Activated naive CD4-positive, alpha-beta T cell treated with anti-CD3 and anti-CD28 coated beads, Interleukin-2, amount 10 ng/mL, durations not matched to agents 7 days and 5 days (primary cell): Measurements from ENCODE around the gene RNF212B.

ENCODE experiments used
- CTCF ChIA-PET: fragments of 350-600 bp; sonication (Branson Sonifier 250); formaldehyde crosslinking; loops from one replicate; lab custom pipeline; 2021; ENCODE audit warnings: antibody characterized with exemption; lab: Charles Lee
- DNase-seq: peaks from one replicate; pipeline ENCODE4 v3.0.0-alpha.2; 2020
- H3K27ac Mint-ChIP-seq: one replicate; pipeline ENCODE4 v1.8.0; 2021; ENCODE audit warnings: mild to moderate bottlenecking, moderate library complexity, mixed read lengths
- H3K27me3 Mint-ChIP-seq: one replicate; pipeline ENCODE4 v1.8.0; 2021; ENCODE audit warnings: mild to moderate bottlenecking, mixed read lengths
- H3K36me3 Mint-ChIP-seq: one replicate; pipeline ENCODE4 v1.8.0; 2021; ENCODE audit warnings: mixed read lengths
- H3K4me1 Mint-ChIP-seq: one replicate; pipeline ENCODE4 v1.8.0; 2021; ENCODE audit warnings: mixed read lengths
- H3K4me3 Mint-ChIP-seq: one replicate; pipeline ENCODE4 v1.8.0; 2021; ENCODE audit warnings: mild to moderate bottlenecking, moderate library complexity, mixed read lengths
- H3K9me3 Mint-ChIP-seq: one replicate; pipeline ENCODE4 v1.8.0; 2021; ENCODE audit warnings: mixed read lengths

RNF212B gene

GRCh38 chr14:23296012-23296777 is 58.5 kb downstream of the RNF212B start:
- DNase-seq: no peak

GRCh38 chr14:23297096-23297495 is 59.4 kb downstream of the RNF212B start:
- Mint-ChIP-seq H3K4me3 (no peak overlapping the region), H3K27ac (no peak overlapping the region), H3K36me3 (peaks cover 24% of the 10 kb centered on the region), H3K27me3 (peaks cover 5% of the 10 kb centered on the region), H3K9me3 (no peaks in the 10 kb centered on the region), H3K4me1 (peaks cover 33% of the 10 kb centered on the region)
- no peak for DNase-seq
- CTCF ChIA-PET: interaction anchor here (1.2 to 2.2 kb wide), 7 partner anchors 10 to 176 kb away, joined by 3 to 10 read pairs (median 3); partner anchors contain the start of genes HOMEZ and PABPN1

More at GRCh38 chr14:23296012-23296777, 58.5 kb downstream of the RNF212B start:
- Mint-ChIP-seq H3K27ac (no peak overlapping the region), H3K4me3 (no peak overlapping the region), H3K27me3 (peaks cover 5% of the 10 kb centered on the region), H3K4me1 (peaks cover 33% of the 10 kb centered on the region), H3K9me3 (no peaks in the 10 kb centered on the region), H3K36me3 (peaks cover 24% of the 10 kb centered on the region)
- CTCF ChIA-PET: interaction anchor here (0.8 to 2.7 kb wide), 9 partner anchors 9 to 175 kb away, joined by 3 to 10 read pairs (median 3); partner anchors contain the start of genes HOMEZ and PABPN1

GRCh38 chr14:23297611-23298277 is 60.0 kb downstream of the RNF212B start:
- H3K4me3 Mint-ChIP-seq: no peak overlapping the region
- peak overlapping the region; percentile 82 for H3K27ac Mint-ChIP-seq
- peaks cover 36% of the 10 kb centered on the region for H3K4me1 Mint-ChIP-seq
- DNase-seq: no peak
- CTCF ChIA-PET: interaction anchor here (0.6 to 3.5 kb wide), 5 partner anchors 11 to 177 kb away, joined by 3 to 32 read pairs (median 6); partner anchors contain the start of genes HOMEZ and PABPN1
- peaks cover 8% of the 10 kb centered on the region for H3K27me3 Mint-ChIP-seq
- peaks cover 26% of the 10 kb centered on the region for H3K36me3 Mint-ChIP-seq
- no peaks in the 10 kb centered on the region for H3K9me3 Mint-ChIP-seq

- peak; percentile 40 for DNase-seq
- H3K4me1 Mint-ChIP-seq: peaks cover 44% of the 10 kb centered on the region
- peaks cover 28% of the 10 kb centered on the region for H3K36me3 Mint-ChIP-seq
- peak overlapping the region; percentile 97 for H3K4me3 Mint-ChIP-seq
- H3K9me3 Mint-ChIP-seq: no peaks in the 10 kb centered on the region
- H3K27ac Mint-ChIP-seq: peak overlapping the region; percentile 96
- CTCF ChIA-PET: interaction anchor here (0.7 to 3.5 kb wide), 7 partner anchors 11 to 642 kb away, joined by 3 to 32 read pairs (median 8); partner anchors contain the start of gene HOMEZ
- peaks cover 15% of the 10 kb centered on the region for H3K27me3 Mint-ChIP-seq
Observed at GRCh38 chr14:23299211-23299957, 61.6 kb downstream of the RNF212B start.

DNA sequence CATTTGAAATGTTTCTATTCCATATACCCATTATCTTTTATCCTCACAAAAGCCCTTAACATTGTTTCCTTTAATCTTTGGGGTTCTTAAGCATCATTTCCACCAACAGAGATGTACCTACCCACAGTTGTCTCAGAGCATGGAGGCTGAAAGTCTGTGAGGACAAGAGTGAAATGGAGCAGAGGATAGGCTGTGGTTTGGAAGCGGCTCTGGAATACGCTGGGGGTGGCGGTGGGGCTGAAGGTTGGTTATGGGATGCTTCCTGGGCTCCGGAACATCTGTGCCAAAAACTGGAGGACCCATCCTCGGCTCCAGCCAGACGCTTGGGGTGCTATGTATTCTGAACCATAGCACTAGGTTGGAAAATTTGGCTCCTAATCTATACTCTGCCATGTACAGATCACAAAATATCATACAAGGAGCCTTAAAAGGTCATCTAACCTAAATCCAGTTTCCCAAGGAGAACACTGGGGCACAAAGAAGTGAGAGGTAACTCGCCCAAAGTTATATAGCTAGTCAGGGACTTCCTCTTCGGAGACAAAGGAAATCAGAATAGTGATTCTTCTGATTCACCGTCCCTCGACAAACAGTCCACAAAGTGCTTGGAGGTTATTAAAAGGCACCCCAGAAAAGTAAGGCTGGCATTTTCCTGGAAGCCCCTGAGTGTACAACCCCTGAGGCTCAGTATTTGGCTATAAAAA is 62.4 kb downstream of the RNF212B start:
- DNase-seq: no peak
- CTCF ChIA-PET: interaction anchor here (1.0 to 3.5 kb wide), 13 partner anchors 12 to 232 kb away, joined by 3 to 32 read pairs (median 6); partner anchors contain the start of genes ACIN1, HOMEZ and PABPN1
- Mint-ChIP-seq H3K9me3 (no peaks in the 10 kb centered on the region), H3K27ac (peak overlapping the region; percentile 96), H3K4me1 (peaks cover 38% of the 10 kb centered on the region), H3K4me3 (peak overlapping the region; percentile 97), H3K36me3 (peaks cover 28% of the 10 kb centered on the region), H3K27me3 (peaks cover 15% of the 10 kb centered on the region)

DNA sequence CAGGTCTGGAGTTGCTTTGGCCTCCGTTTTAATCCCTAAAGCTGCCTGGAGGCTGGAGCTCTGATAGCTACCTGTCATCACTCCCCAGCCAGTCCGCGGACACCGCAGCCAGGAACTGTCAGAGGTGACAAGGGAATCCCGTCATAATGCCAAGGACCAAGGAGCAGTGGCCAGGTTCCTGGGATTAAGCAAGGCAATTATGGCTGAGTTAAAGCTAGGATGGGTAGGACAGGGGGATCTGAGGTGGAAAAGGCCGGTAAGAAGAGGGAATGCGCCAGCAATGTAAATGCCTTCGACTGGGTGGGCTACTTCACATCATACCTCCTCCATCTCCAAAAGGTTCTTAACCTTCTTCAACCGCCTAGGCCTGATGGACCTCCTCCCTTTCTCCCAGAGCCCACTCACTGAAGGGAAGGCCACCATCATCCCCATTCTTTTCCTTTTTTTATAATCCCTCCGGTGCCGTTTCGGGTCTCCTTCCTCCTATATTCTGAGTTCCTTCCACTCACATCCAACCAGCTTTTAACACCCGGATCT is 63.0 kb downstream of the RNF212B start:
- Mint-ChIP-seq H3K4me1 (peaks cover 35% of the 10 kb centered on the region), H3K27ac (peak overlapping the region; percentile 96), H3K9me3 (no peaks in the 10 kb centered on the region), H3K27me3 (peaks cover 20% of the 10 kb centered on the region), H3K36me3 (peaks cover 24% of the 10 kb centered on the region), H3K4me3 (peak overlapping the region; percentile 97)
- CTCF ChIA-PET: interaction anchor here (0.7 to 3.5 kb wide), 15 partner anchors 8 to 233 kb away, joined by 3 to 32 read pairs (median 4); partner anchors contain the start of genes ACIN1, HOMEZ and PABPN1
- peak; percentile 46 for DNase-seq

DNA sequence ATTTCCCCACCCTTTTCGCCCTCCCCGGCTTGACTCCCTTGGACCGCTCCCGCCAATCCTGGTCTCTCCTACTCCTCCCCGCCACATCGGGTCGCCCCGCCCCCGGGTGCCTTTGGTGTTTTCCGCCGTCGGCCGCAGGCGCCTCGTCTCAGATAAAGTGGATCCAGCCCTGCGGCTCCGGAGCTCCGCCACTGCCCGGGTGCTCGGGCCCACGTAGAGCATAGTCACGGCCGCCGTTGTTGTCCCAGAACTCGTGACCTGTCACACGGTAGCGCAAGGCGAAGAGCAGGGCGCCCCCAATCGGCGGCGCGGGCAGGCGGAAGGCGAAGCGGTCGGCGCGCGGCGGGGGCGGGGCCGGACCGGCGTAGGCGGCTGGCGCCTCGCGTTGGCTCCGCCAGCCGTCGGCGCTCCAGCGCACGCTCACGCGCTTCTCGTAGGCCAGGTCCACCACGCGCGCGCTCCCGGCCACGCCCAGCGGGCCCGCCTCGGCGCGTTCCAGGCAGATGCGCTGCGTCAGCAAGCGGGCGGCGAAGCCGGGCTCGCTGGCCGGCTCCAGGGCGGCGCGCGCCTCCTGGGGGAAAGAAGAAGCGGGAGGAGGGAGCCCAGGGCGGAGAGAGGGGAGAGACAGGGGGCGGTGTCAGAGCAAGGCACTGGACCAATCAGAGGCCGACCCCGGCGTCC is 63.7 kb downstream of the RNF212B start:
- peak overlapping the region; percentile 97 for H3K4me3 Mint-ChIP-seq
- peak; percentile 97 for DNase-seq
- H3K36me3 Mint-ChIP-seq: peaks cover 24% of the 10 kb centered on the region
- H3K4me1 Mint-ChIP-seq: peaks cover 36% of the 10 kb centered on the region
- peaks cover 26% of the 10 kb centered on the region for H3K27me3 Mint-ChIP-seq
- no peaks in the 10 kb centered on the region for H3K9me3 Mint-ChIP-seq
- CTCF ChIA-PET: interaction anchor here (0.7 to 3.5 kb wide), 14 partner anchors 9 to 233 kb away, joined by 3 to 32 read pairs (median 4); partner anchors contain the start of genes ACIN1, HOMEZ and PABPN1
- peak overlapping the region; percentile 100 for H3K27ac Mint-ChIP-seq

- H3K36me3 Mint-ChIP-seq: peaks cover 21% of the 10 kb centered on the region
- H3K4me1 Mint-ChIP-seq: peaks cover 36% of the 10 kb centered on the region
- DNase-seq: no peak
- H3K4me3 Mint-ChIP-seq: peak overlapping the region; percentile 97
- H3K27me3 Mint-ChIP-seq: peaks cover 31% of the 10 kb centered on the region
- H3K9me3 Mint-ChIP-seq: no peaks in the 10 kb centered on the region
- peak overlapping the region; percentile 100 for H3K27ac Mint-ChIP-seq
- CTCF ChIA-PET: interaction anchor here (0.9 to 3.5 kb wide), 5 partner anchors 9 to 234 kb away, joined by 3 to 32 read pairs (median 5); partner anchors contain the start of genes HOMEZ and PABPN1
Observed at GRCh38 chr14:23301969-23302289, 64.2 kb downstream of the RNF212B start.

DNA sequence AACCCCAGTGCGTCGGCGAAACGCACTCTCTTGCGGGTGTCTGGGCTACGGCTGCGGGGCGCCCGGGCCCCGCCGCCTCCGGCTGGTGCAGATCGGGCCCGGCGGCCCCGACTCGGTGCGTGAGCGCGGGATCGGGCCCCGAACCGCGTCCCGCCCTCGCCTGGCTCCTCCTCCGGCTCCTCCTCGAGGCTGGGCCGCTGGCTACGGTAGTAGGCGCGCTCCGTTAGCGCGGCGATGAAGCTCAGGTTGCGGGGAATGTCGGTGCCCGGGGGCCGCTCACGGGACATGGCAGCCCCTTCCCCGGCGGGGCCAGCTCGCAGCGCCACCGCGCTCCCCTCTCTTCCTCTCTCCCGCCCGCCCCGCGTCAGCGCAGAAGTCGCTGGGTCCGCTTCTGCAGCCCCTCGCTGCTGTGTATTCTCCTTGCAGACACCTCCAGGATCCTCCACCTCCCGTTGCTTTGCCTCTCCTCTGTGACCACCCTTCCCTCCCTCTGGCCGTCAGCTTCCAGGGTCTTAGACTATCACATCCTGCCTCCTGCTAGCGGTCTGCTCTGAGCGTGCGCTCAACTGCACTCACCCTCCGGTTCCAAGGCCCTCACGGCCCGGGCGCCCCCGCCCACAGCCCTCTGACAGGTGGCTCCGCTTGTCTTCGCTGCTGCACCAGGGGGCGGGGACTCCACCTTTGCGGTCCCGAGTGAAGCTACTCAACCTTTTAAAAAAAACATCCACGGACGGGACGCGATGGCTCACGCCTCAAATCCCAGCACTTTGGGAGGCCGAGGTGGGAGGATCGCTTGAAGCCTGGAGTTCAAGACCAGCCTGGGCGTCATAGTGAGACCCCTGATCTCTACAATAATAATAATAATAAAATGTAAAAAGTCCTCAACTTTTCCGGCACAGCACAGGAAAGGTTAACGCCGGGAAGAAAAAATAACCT is 64.8 kb downstream of the RNF212B start, which contains the start of gene PPP1R3E:
Gene PPP1R3E (minus strand): TSS at position 570 of the 936 bp plus-strand sequence. CDS start 283 bp downstream, at position 287.
- CTCF ChIA-PET: interaction anchor here (0.6 to 3.5 kb wide), 4 partner anchors 16 to 258 kb away, joined by 3 to 32 read pairs (median 4); partner anchors contain the start of genes HOMEZ and PABPN1
- H3K4me3 Mint-ChIP-seq: peak within 1 kb of the TSS; percentile 97
- peaks cover 19% of the 10 kb centered on the region for H3K36me3 Mint-ChIP-seq
- peak within 1 kb of the TSS; percentile 100 for H3K27ac Mint-ChIP-seq
- H3K27me3 Mint-ChIP-seq: peaks cover 38% of the 10 kb centered on the region
- H3K4me1 Mint-ChIP-seq: peaks cover 39% of the 10 kb centered on the region
- H3K9me3 Mint-ChIP-seq: no peaks in the 10 kb centered on the region
- peak; percentile 95 for DNase-seq

GRCh38 chr14:23306412-23307145 is 68.8 kb downstream of the RNF212B start, which contains the start of gene BCL2L2:
Gene BCL2L2, plus strand, starts transcription at chr14:23306833. Its CDS starts 935 bp downstream, at chr14:23307768.
- Mint-ChIP-seq H3K4me3 (peak within 1 kb of the TSS; percentile 26), H3K27me3 (peaks cover 75% of the 10 kb centered on the region), H3K9me3 (no peaks in the 10 kb centered on the region), H3K4me1 (peaks cover 19% of the 10 kb centered on the region), H3K36me3 (peaks cover 4% of the 10 kb centered on the region), H3K27ac (no peak within 1 kb of the TSS)
- CTCF ChIA-PET: interaction anchor here (1.3 to 1.5 kb wide), 2 partner anchors 10 to 14 kb away, joined by 5 read pairs; partner anchors contain the start of gene PABPN1
- DNase-seq: peak; percentile 42

GRCh38 chr14:23307146-23307530 is 69.4 kb downstream of the RNF212B start:
- H3K36me3 Mint-ChIP-seq: peaks cover 4% of the 10 kb centered on the region

More at GRCh38 chr14:23307146-23307530, 69.4 kb downstream of the RNF212B start:
- H3K27ac Mint-ChIP-seq: no peak overlapping the region
- DNase-seq: no peak
- H3K4me3 Mint-ChIP-seq: no peak overlapping the region
- peaks cover 81% of the 10 kb centered on the region for H3K27me3 Mint-ChIP-seq
- no peaks in the 10 kb centered on the region for H3K9me3 Mint-ChIP-seq
- CTCF ChIA-PET: interaction anchor here (1.3 to 1.5 kb wide), 2 partner anchors 10 to 14 kb away, joined by 5 read pairs; partner anchors contain the start of gene PABPN1
- peaks cover 19% of the 10 kb centered on the region for H3K4me1 Mint-ChIP-seq
